ENCODE data around the gene RXRA.

DNA sequence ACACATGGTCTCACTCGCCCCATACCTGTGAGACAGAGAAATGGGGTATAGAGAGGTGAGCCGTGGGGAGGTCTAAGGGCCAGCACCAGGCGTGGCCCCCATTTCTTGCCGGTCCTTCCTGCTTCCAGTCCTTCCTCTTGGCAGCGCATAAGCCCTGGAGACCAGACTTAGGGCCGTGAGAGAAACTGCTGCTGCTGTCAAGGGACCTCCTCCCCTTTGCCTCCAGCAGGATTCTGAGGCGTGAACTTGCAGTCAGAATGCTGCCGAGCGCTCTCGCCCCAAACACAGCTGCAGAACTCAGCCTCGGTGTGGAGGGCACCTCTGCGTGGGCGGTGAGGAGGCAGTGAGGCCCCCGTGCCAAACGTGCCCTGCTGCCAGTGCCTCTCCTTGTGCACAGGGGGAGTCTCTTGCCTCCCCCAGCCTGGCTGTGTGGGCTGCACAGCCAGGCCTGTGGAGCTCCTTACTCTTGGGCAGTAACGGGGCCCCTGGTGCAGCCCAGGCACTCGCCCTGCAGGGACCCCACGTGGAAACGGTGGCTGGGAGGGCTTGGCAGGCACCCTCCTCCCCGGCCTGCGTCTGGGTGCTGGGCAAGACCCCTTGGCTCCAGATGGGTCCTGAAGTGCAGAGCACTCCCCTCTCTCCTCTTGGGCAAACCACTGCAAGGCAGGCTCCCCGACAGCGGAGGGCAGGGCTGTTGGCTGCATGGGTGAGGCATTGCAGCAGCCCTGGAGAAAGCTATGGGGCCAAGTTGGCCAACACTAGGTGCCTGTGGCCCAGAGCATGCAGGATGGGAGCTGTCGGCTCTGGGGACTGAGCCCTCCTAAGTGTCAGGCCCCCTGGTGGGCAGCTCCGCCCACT, 85.4 kb downstream of the RXRA start:
- no peak for TF ChIP-seq POLR2A (IDR thresholded peaks at IDR 0.05)
- TF ChIP-seq, protein P1, sequence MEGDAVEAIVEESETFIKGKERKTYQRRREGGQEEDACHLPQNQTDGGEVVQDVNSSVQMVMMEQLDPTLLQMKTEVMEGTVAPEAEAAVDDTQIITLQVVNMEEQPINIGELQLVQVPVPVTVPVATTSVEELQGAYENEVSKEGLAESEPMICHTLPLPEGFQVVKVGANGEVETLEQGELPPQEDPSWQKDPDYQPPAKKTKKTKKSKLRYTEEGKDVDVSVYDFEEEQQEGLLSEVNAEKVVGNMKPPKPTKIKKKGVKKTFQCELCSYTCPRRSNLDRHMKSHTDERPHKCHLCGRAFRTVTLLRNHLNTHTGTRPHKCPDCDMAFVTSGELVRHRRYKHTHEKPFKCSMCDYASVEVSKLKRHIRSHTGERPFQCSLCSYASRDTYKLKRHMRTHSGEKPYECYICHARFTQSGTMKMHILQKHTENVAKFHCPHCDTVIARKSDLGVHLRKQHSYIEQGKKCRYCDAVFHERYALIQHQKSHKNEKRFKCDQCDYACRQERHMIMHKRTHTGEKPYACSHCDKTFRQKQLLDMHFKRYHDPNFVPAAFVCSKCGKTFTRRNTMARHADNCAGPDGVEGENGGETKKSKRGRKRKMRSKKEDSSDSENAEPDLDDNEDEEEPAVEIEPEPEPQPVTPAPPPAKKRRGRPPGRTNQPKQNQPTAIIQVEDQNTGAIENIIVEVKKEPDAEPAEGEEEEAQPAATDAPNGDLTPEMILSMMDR (IDR thresholded peaks at IDR 0.05), result no peak
